IPS-18c (cell line): Measurements from ENCODE around the gene VWA3A.
"Not testable (repeated sequence)": the region's sequence is repeated elsewhere in the genome, so short reads cannot be mapped to it uniquely, and the experiment has no call there.

ENCODE experiments used
- H3K4me3 ChIP-seq: 2 replicates; pipeline ENCODE4 v1.7.0; 2013; ENCODE audit warnings: low read depth, mild to moderate bottlenecking, low read length, moderate library complexity; ENCODE audit not compliant: insufficient read depth
- H3K9me3 ChIP-seq: one replicate; pipeline ENCODE4 v1.6.1; 2013; ENCODE audit warnings: mild to moderate bottlenecking, low read length, moderate library complexity; ENCODE audit not compliant: control insufficient read depth, insufficient read depth

VWA3A gene, protein sequence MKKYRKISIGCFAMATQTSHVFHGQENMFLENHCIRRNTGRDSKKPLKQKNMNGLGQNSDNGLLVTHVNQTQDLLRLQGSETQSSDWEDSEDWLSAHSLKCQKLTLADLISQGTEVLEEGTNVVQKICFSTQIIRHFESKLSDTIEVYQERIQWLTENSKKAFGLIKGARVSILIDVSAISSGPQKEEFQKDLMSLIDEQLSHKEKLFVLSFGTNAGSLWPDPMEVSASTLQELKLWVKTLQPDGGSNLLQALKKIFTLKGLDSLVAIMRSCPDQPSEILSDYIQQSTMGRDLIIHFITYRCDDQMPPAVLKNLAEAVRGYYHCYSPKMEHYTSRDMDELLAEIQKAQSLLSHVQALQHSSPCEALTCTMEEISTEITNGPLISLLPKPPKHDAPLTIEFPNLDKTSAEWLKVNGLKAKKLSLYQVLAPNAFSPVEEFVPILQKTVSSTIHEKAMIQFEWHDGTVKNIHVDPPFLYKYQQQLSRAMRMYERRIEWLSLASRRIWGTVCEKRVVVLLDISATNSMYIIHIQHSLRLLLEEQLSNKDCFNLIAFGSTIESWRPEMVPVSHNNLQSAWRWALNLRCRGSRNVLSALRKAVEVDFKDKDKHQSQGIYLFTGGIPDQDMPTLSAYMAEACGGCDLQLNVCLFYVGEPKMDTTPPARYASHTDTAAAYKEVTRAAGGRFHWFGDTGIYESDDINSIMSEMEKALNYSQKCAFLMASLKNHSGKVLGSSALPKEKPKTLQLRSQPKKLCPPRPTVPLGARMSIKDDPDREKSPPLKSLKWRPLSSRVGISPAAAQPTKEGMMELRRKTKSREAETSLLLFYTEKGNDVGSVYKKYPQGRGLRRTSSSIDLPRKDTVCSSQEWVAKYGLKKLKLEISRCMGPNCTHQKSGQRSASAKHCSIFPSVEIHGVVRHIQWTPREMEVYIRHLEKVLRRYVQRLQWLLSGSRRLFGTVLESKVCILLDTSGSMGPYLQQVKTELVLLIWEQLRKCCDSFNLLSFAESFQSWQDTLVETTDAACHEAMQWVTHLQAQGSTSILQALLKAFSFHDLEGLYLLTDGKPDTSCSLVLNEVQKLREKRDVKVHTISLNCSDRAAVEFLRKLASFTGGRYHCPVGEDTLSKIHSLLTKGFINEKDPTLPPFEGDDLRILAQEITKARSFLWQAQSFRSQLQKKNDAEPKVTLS

DNA sequence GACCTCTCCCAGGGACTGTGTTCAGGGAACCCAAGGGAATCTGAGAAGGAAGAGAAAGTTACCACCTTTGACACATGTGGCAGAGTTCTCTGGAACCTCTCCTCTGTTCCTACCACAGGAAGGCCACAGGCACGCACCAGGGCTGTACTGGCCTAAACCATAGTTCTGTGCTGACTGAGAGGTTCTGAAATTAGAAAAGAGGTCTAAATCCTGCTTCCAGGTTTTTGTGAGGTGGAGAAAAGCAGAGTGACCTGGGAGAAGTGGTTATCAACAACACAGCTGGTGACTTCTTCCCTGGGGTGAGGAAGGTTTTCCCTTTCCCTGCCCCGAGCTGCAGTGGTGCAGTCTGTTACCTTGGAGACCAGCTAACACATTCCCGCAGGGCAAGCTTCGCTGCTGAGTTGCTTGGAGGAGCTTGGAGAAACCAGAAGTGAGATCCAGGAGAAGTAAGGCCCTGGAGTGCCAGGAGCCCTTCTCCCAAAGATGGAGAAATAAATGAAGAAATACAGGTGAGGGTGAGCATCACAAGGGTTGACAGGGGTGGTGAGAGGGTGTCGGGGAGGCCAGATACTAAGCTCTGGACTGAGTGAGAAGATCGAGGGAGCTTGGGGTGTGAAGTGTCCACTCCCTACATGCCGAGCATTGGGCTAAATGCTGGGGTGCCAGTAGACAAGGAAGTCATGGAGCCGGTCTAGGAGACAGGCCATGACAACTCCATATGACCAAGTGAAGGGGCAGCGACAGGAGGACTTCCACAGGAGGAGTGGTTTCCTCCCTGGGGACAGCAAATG is at the start of gene VWA3A:
TSS of gene VWA3A (plus strand) at position 399 of the 791 bp plus-strand sequence. CDS start at position 496, 97 bp downstream.
- H3K9me3 ChIP-seq = no peaks in the 10 kb centered on the region

DNA sequence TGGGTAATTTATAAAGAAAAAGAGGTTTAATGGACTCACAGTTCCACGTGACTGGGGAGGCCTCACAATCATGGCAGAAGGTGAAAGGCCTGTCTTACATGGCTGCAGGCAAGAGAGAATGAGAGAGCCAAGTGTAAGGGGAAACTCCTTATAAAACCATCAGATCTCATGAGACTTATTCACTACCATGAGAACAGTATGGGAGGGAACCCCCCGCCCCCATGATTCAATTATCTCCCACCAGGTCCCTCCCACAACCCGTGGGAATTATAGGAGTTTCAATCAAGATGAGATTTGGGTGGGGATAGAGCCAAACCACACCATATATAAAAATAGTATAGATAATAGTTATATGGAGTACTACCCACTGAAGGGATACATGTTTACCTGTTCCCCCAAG is 48.5 kb upstream of the VWA3A start:
- not testable (repeated sequence) for H3K9me3 ChIP-seq, H3K4me3 ChIP-seq

More for the DNA sequence above, at the start of gene VWA3A:
- H3K4me3 ChIP-seq = no peak within 1 kb of the TSS; the same call in 1 of the 2 replicates

DNA sequence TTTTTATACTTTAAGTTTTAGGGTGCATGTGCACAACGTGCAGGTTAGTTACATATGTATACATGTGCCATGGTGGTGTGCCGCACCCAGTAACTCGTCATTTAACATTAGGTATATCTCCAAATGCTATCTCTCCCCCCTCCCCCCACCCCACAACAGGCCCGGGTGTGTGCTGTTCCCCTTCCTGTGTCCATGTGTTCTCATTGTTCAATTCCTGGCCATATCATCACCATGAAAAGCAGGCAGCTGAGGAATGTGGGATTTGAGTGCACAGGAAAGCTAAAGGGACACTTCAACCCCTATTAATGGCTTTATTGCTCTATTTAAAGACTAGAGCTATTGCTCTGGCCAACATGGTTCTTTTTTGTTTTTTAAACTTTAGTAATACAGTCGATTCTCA is 46.5 kb upstream of the VWA3A start:
- not testable (repeated sequence) for H3K4me3 ChIP-seq, H3K9me3 ChIP-seq

DNA sequence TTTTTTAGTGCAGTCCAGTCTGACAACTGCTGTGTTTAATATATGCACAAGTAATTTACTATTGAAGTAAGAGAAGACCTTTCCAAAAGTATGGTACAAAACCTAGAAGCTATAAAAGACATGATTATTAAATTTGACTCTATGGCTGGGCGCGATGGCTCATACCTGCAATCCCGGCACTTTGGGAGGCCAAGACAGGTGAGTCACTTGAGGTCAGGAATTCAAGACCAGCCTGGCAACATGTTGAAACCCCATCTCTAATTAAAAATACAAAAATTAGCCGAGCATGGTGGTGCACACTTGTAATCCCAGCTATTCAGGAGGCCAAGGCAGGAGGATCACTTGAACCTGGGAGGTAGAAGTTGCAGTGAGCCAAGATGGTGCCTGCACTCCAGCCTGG is 41.4 kb upstream of the VWA3A start:
- Histone ChIP-seq H3K9me3 (no peaks in the 10 kb centered on the region), H3K4me3 (no peak overlapping the region)

DNA sequence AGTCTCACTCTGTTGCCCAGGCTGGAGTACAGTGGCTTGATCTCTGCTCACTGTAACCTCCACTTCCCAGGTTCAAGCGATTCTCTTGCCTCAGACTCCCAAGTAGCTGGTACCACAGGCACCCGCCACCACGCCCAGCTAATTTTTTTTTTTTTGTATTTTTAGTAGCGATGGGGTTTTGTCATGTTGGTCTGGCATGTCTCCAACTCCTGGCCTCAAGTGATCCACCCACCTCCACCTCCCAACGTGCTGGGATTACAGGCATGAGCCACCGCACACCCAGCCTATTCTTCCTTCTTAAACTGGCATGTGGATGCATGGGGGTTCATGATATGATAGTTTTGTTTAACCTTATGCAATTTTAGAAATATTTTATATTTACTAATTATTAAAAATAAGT is 39.4 kb upstream of the VWA3A start:
- Histone ChIP-seq H3K4me3 (no peak overlapping the region), H3K9me3 (no peaks in the 10 kb centered on the region)

DNA sequence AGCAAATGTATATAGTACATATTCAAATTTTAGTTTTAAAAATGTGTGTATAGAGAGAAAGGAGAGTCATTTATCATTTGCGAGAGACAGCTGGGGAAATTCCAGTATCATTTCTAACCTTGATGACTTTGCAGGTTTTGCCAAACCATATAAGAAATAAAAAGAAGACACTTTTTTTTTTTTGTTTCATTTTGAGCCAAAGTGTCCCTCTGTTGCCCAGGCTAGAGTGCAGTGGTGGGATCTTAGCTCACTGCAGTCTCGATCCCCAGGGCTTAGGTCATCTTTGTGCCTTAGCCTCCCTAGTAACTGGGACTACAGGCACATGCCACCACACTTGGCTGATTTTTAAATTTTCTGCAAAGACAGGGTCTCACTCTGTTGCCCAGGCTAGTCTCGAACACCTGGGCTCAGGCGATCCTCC is 38.4 kb upstream of the VWA3A start:
- Histone ChIP-seq H3K9me3 (no peaks in the 10 kb centered on the region), H3K4me3 (no peak overlapping the region)

DNA sequence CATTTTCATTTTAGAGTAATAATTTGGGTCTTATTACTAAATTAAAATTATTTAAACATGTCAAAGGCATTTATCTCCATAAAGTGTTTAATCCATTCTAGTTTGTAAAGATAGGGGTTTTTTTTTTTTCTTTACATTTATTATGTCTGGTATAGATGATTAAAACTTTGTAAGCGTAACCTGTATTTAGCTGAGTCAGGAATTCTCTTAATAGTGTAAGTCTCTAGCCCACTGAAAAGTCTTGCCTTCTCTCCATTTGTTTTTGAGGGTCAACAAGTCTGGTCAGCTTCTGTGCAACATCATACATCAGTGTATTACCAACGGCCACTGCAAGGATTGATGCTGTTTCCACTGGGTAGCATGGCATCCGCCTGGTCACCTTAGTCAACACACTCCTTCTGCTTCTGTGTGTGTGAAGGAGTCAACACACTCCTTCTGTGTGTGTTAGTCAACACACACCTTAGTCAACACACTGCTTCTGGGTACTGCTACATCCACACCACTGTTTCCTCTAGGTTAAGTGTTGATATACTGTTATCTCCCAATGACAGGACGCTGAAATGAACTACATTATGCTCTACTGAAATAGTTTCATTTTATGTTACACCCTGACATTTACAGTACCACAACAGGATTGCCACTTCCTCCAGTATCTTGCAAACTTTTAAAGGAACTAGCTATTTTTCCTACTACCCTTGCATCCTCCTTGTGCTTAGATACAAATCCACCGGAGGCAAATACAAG is 37.3 kb upstream of the VWA3A start:
- no peaks in the 10 kb centered on the region for H3K9me3 ChIP-seq
- no peak overlapping the region for H3K4me3 ChIP-seq

DNA sequence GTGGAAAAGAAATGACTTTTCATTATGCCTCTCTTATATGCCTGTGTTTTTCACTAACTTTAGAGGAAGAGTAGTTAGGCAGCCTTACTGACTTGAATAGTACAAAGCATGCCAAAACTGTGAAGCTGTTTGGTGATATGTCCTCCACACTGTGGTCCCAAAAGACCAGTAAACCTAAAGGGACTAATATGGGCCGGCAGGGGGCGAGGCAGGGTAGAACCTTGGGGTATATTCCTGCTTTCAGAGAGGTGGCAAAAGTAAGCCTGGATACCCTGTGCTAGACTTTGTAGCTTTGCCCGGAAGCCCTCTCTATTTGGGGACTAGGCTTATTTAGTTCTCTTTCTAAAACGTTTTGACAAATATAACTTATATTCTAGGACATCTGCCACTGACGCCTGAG is 36.5 kb upstream of the VWA3A start:
- Histone ChIP-seq H3K4me3 (no peak overlapping the region), H3K9me3 (no peaks in the 10 kb centered on the region)

DNA sequence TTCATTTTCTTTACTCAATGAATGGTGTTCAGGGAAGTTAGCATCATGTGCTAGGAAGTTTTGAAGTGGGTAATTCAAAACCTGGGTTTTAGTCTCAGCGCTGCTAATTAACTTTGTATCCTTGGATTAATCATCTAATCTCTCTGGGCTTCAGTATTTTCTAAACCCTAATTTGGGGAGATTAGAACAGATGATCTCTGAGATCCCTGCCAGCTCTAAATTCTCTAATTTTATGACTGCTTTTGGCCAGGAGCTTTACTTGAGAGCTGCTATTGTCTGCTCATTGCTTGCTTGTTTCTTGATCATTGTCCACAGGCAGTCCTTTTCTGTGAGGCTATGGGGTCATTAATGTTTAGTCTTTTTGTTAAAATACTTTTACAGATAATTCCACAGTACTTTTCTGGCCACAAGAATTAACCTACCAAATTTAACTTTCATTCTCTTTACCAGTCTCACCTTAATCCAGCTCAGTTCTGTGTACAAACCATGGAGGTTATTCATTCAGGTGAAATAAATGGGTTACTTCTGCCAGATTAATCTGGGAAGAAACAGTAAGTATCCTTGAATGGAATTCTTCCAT is 28.4 kb upstream of the VWA3A start:
- Histone ChIP-seq H3K4me3 (no peak overlapping the region), H3K9me3 (no peaks in the 10 kb centered on the region)

DNA sequence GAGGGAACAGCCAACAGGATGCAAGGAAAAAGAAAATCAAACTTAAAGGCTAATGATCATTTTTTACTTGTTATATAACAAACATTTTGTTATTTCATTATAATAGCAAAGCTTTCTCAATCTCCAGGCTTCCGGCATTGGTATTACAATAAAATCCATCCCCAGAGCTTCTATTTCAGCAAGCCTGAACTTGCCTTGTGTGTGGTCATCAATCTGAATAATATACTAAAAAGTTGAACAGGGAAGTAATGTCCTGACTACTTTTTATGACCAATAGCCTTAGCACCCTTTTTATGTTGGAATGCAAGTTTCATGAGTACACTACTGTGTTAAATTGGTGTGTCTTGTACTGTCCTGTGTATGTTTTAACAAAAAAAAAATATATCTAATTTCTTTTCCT is 27.1 kb upstream of the VWA3A start:
- no peak overlapping the region for H3K4me3 ChIP-seq

DNA sequence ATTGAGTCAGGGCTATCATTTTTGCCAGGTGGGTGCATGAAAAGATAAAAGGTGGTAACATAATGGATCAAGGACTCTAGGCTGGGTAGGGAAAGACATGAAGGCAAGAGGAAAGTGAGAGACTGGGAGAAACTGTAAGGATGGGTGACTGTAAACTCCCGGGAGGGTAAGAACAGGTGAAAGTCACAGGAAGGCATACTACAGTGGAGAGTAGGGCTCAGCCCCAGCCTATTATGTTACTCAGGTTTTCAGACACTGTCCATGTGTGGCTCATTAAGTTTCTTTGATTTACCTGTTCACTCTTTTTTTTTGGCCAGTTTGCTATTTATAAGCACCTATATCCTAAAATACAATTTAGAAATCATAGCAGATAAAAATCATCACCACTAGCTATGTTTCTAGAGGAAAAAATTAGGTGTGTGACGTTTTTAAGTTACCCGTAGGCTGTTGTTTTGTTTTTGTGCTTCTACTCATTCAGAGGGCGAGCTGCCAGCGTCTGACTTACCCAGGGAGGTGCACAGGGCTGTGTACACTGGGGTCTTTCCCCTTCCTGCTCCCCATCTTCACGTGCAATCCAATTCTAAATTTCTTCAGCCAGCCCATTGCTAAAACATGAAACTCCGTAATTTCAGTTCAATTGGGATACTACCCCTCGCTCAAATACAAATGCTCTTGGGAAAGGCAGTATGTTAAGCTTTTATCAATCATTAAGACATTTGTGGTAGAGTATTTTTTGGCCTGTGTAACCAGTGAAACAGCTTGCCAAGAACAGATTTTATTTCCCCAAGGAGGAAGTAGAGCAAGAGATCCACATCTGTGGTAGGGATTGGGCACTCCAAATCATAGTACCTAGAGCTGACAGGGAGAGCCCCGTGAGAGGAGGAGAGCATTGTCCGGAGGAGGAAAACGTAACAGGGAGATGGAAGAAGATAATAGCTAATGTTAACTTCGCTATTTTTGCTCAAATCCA is 21.7 kb upstream of the VWA3A start:
- H3K9me3 ChIP-seq = no peaks in the 10 kb centered on the region
- H3K4me3 ChIP-seq = no peak overlapping the region

More for the DNA sequence above, 27.1 kb upstream of the VWA3A start:
- H3K9me3 ChIP-seq = no peaks in the 10 kb centered on the region

DNA sequence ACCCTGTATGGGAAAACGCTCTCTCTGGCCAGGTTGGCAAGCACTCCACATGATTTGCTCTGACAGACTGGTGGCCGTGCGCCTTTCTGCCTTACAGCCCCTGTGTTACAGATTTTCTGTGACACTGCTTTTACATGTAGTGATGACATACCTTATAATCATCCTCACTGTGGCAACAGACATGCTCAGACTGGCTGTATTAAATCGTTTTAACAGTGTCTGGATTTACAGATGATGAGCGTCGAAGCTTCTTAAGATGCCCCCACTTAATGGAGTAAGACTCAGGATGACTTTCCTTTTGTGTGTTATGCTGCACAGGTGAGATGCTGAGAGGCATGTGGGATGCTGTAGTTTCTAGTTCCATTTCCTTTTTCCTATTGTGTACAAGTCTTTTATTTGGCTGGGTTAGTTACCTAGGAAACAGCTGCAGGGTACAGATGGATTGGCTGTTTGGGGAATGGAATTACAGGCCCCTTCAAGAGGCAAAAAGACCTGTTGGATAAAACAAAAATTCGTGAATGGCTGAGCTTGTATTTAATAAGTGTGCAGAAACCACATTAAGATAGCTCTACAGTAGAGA is 20.9 kb upstream of the VWA3A start:
- H3K4me3 ChIP-seq = no peak overlapping the region

DNA sequence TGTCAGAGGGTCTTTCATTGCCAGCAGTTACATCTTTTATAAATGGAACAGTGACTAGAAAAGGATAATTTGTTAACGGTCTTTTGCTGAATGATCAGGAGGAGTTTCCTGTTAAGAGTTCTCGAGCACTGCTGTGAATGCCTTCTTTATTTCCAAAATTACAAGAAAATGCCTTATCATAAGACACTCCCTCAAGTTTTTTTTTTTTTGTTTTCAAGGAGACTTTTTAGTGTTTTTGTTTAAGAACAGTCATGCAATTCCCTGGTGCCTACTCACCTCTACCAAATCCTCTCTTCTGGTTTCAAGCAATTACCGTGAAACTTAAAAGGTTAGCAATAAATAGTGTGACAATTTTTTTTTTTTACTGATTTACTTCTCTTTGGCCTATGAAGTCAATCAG is 19.0 kb upstream of the VWA3A start:
- Histone ChIP-seq H3K9me3 (no peaks in the 10 kb centered on the region), H3K4me3 (no peak overlapping the region)

More for the DNA sequence above, 20.9 kb upstream of the VWA3A start:
- no peaks in the 10 kb centered on the region for H3K9me3 ChIP-seq

DNA sequence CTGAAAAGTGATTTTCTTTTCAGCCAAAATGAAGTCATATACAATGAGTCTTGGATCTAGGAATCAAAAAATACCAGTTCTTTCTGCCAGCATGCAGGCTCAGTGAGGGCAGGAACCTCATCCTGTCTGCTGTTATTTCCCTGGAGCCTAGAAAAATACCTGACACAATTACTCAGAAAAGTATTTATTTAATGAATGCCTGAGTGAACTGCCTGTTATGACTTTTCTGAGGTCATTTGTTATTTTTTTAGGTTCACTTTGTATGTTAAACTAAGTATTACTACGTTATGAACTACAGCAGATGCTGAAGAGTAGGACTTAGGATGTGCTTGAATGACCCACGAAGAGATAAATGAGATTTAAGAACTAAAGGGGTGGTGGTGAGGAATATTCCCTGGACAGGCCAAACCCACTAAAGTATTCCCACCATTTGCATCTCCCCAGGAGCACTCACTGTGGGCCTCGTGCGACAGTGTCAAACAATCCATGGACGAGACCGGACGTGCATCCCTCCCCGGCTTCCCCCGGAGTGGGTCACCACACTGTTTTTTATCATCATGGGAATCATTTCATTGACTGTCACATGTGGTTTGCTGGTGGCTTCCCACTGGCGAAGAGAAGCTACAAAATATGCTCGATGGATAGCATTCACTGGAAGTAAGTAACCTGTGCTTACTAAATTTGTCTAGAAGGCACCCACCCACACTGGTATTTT is 17.1 kb upstream of the VWA3A start:
- Histone ChIP-seq H3K4me3 (no peak overlapping the region), H3K9me3 (no peaks in the 10 kb centered on the region)
